NCI-H2029 treated with DMSO at 0.1 percent for 48 hours (cell line): ENCODE results near the gene TMPRSS9.

Source experiments
- DNase-seq: peaks from one replicate; lab custom pipeline; 2025; lab: John Stamatoyannopoulos, UW

Gene TMPRSS9

GRCh38 chr19:2421581-2422306, 61.7 kb downstream of the TMPRSS9 start:
- DNase-seq: no peak

GRCh38 chr19:2423071-2423914, 63.2 kb downstream of the TMPRSS9 start:
- no peak for DNase-seq

GRCh38 chr19:2423915-2424685, 64.0 kb downstream of the TMPRSS9 start:
- DNase-seq: no peak

- DNase-seq: no peak
Observed at GRCh38 chr19:2424686-2425621, 64.9 kb downstream of the TMPRSS9 start.

GRCh38 chr19:2425622-2426581, 65.8 kb downstream of the TMPRSS9 start:
- no peak for DNase-seq

- peak; percentile 3 for DNase-seq
Observed at GRCh38 chr19:2426611-2427428, 66.8 kb downstream of the TMPRSS9 start.

- peak; percentile 92 for DNase-seq
Observed at GRCh38 chr19:2427429-2428320, 67.6 kb downstream of the TMPRSS9 start, which contains the start of gene TIMM13. TSS of gene TIMM13 (minus strand) at chr19:2427586. CDS start at chr19:2427533, 53 bp downstream.

- no peak for DNase-seq
Observed at GRCh38 chr19:2428321-2428690, 68.2 kb downstream of the TMPRSS9 start.

GRCh38 chr19:2428756-2429711, 69.0 kb downstream of the TMPRSS9 start:
- DNase-seq: no peak

GRCh38 chr19:2429917-2430535, 70.0 kb downstream of the TMPRSS9 start:
- no peak for DNase-seq

GRCh38 chr19:2431318-2432055, 71.4 kb downstream of the TMPRSS9 start:
- no peak for DNase-seq

GRCh38 chr19:2432131-2432848, 72.2 kb downstream of the TMPRSS9 start:
- no peak for DNase-seq

GRCh38 chr19:2433854-2434253, 73.8 kb downstream of the TMPRSS9 start:
- no peak for DNase-seq

- DNase-seq: no peak
Observed at GRCh38 chr19:2434267-2434666, 74.2 kb downstream of the TMPRSS9 start.

- no peak for DNase-seq
Observed at GRCh38 chr19:2434721-2435265, 74.7 kb downstream of the TMPRSS9 start.
